Measurements from ENCODE around the gene TRIM31.

DNA sequence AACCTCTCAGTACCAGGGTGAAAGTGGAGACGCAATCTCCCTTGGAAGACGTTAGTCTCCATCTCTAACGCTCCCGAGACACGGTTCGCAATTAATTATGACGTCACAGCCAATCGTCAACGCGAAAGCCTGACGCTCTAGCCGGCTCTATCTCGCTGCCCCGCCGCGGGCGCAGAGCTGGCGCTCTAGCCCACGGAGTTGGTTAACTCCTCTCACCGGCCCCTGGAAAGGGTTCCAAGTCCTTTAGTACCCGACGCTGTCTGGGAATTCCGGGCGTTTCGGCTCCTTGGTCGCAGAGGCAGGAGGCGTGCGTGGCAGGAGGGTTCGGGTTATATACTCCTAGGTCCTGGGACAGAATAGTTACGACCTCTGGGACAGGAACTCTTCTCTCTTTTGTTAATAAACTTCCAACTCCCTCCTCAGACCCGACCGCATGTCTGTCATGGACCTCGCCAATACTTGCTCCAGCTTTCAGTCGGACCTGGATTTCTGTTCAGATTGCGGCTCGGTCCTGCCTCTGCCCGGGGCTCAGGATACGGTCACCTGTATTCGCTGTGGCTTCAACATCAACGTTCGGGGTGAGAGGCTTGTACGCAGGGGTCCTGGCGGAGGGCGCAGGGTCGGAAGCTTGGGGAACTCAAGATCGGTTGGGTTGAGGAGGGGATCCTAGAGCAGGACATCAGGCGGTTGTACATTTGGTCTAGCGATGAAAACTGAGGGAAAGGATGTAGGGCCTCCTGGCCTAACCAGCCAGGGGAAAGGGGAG, 51.6 kb downstream of the TRIM31 start, which contains the start of gene POLR1H:
- TF ChIP-seq GATA3 (IDR thresholded peaks at IDR 0.05; ENCODE audit: low read depth, low read length): no peak
- no peak for TF ChIP-seq GATA2 (IDR thresholded peaks at IDR 0.05; ENCODE audit: low read depth, low read length)

Measured in SH-SY5Y (cell line).